ENCODE measurements around the gene SOHLH1.
"Not testable (repeated sequence)": the region's sequence is repeated elsewhere in the genome, so short reads cannot be mapped to it uniquely, and the experiment has no call there.

SOHLH1 gene

DNA sequence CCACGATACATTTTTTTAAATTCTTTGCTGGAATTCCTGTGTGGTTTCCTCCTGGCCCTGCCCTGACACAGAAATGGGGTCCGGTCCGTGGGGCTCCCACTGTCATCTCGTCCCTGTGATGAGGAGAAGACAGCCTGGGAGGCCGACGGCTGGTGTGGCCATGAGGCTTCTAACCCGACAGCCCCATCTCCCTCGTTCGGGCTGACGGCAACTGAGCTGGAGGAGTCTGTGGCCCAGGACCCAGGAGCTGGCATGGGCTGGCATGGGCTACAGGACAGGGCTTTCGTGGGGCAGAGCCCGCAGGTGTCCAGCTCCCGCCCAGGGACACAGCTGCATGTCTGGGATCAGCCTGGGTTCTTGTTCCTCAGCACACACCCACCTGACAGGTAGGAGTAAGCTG is 22.4 kb downstream of the SOHLH1 start:
- no peak for DNase-seq

- no peak for DNase-seq
Observed at GRCh38 chr9:135674977-135675376, 24.3 kb downstream of the SOHLH1 start.

DNA sequence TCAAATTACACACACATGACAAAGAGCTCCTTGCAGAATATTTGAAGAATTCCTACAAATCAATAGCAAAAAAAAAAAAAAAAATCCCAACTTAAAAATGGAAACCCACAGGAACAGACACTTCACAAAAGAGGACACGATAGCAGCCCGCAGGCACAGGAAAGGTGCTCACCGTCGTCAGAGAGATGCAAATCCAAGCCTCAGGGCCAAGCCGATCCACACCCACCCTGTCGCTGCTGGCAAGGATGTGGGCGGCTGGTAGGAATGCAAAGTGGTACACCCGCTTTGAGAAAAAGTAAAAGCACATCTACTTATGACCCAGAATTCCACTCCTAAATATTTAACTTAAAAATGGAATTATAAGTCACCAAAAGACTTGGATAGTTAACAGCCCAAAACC is 25.3 kb downstream of the SOHLH1 start:
- DNase-seq: no peak

DNA sequence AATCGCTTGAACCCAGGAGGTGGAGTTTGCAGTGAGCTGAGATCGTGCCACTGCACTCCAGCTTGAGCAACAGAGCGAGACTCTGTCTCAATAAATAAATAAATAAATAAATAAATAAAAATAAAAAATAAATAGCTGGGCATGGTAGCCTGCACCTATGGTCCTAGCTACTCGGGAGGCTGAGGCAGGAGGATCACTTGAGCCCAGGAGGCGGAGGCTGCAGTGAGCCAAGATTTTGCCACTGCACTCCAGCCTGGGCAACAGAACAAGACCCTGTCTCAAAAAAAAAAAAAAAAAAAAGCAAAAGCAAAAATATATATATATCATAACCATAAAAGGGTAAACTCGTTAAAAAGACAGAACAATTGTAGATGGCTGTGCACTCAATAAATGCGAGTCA is 26.5 kb downstream of the SOHLH1 start:
- not testable (repeated sequence) for DNase-seq

DNA sequence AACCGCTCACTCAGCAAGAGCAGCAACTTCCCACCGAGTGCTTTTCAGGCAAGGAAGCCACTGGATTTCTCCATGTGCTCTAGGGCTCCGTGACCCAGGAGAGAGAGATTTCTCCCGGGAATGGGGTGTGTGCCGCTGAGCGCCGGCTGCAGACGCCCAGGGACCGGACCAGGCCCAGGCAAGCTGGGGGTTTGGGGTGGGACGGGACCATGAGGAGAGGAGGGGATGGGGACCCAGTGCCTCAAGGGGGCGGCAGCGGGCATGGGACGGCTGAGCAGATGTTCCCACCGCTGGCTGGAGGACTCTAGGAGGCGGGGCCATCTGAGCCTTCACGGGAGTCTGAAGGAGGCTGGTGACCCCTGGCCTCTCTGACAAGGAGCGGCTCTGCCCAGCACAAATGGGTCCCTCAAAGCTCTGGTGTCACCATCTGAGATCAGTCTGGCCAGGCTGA is 27.7 kb downstream of the SOHLH1 start:
- no peak for DNase-seq

DNA sequence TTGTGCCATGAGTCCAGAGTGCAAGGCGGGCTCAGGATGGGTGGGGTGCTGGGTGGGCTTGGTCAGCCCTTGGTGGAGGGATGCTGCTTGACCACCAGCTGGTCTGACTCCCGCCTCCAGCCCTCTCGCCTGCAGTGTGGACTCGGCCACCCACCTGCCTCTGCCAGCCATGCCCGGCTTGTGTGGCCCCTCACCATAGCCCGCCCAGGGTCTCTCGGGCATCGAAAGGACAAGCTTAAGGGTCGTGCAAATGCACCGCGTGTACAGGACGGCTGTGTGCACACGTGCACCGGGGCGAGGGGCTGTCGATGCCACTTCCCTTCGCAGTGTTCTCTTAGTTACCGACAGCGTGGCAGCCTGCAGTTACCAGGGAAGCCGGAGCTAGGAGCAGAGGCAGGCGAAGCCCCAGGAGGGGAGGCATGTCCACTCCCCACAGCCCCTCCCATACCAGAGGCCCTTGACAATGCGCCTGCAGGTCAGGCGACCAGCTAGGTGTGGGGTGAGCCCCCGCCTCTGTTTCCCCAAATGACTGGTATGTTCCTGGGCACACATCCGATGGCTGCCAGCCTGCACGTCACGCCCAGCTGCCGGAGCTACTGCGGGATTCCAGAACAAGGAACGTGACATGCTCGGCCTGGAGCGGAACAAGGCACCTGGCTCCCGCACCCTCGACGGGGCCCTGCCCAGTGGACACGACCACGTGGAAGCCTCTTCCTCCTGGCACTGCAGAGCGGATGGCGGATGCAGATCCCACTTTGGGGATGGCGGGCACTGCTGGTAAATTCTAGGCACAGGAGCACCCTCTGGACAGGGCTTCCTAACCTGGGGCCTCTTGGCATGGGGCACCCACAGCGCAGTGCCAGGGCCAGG is 28.3 kb downstream of the SOHLH1 start:
- DNase-seq: no peak

- DNase-seq: no peak
Observed at GRCh38 chr9:135669616-135670285, 29.5 kb downstream of the SOHLH1 start.

DNA sequence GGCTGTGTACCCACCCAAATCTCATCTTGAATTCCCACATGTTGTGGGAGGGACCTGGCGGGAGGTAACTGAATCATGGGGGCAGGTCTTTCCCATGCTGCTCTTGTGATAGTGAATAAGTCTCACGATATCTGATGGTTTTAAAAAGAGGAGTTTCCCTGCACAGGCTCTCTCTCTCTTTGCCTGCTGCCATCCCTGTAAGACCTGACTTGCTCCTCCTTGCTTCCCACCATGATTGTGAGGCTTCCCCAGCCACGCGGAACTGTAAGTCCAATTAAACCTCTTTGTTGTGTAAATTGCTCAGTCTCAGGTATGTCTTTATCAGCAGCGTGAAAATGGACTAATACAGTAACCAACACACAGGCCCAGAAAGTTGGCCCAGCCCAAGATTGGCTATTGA is 30.3 kb downstream of the SOHLH1 start:
- DNase-seq: not testable (repeated sequence)

GRCh38 chr9:135667463-135668001 is 31.7 kb downstream of the SOHLH1 start:
- DNase-seq: no peak

DNA sequence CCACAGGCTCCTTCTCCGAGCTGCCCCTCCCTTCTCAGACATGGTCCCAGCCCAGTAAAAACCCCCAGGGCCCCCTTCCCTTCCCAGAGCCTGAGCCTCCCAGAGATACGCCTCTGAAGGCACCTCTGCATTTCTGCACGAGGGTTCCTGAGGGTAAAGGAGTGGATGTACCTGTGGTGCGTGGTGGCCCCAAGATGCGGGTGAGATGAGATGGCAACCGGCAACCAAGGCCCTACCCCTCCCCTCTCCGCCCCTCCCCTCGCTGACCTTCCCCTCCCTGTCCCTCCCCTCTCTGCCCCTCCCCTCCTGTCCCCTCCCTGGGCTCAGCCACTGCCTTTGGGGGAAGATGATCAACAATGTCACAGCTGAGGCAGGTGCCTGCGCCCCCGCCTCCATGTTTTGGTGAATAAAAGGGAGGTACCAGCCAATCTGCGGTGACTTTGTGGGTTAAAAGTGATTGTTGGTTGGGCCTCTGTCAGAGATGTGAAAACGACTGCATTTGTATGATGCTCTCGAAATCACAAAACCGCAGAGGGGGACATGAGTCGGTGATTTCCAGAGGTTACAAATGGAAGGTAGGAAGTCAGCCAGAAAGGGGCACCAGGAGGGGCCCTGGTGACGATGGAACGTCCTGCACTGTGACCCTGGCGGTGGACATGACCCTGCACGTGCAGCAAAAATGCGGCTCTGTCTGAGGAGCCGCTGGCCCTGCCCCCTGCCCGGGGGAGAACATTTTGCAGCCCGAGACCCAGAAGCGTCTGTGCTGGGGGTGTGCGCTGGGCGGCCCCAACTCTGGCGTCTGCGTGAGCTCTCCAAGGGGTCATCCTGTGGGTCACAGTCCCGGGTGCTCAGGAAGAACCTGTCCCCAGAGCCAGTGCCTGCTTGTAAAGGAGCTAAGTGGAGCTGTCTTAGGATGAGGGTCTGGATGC is 32.5 kb downstream of the SOHLH1 start:
- DNase-seq: no peak

- DNase-seq: no peak
Observed at GRCh38 chr9:135665795-135666189, 33.5 kb downstream of the SOHLH1 start.

DNA sequence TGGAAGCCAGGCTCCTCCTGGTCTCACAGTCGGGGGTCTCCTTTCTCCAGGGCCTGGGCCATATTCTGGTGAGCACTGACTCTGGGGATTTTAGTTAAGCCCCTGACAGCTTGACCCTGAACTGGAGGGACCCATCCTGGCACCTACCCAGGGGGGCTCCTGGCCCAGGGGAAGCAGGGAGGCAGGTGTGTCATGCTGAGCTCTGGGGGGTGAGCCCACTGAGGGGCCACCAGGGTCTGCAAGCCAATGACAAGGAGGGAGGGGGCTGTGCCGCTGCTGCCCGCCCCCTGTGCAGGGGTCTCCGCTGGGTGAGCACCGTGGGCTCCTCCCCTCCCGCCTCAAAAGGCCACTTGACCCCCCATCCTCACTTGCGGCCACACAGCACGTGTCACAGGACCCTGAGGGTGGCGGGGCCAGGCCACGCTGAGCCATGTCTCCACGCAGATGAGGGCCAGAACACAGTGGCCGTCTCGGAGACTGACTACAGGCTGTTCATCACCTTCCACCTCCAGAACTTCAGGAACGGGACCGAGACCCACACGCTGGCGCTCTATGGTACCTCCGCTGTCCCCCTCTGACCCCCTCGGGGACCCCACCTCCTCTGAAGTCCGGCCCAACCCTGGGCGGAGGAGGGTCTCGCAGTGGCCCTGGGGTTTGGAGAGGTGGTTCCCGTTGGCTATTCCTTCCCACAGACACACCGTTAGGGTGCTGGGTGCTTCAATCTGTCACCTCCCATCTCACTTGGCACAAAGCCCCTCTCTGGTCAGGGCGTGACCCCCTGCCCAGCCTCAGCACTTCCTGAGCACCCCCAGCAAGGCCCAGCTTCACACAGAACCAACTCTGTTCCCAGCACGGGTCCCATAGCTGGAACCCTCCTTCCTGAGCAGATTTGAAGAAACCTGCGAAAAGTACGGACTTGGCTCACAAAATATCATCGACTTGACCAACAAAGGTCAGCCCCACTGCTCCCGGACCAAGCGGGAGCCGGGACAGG is 34.2 kb downstream of the SOHLH1 start:
- no peak for DNase-seq

GRCh38 chr9:135664266-135664665 is 35.0 kb downstream of the SOHLH1 start:
- no peak for DNase-seq

GRCh38 chr9:135663857-135664256 is 35.4 kb downstream of the SOHLH1 start:
- no peak for DNase-seq

DNA sequence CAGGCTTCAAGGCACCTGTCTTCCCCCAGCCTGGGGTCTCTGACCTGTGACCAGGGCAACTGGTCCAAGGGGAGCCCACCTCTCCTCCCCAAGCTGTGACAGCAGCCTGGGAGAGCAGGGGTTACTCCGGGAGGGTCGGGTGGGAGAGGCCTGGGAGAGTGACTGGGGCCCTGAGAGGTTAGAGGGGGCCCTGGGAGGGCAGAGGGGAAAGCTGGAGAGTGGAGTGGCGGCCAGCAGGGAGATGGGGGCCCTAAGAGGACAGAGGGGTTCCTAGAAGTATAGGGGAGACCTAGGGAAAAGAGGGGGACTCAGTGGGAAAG is 35.9 kb downstream of the SOHLH1 start:
- no peak for DNase-seq

DNA sequence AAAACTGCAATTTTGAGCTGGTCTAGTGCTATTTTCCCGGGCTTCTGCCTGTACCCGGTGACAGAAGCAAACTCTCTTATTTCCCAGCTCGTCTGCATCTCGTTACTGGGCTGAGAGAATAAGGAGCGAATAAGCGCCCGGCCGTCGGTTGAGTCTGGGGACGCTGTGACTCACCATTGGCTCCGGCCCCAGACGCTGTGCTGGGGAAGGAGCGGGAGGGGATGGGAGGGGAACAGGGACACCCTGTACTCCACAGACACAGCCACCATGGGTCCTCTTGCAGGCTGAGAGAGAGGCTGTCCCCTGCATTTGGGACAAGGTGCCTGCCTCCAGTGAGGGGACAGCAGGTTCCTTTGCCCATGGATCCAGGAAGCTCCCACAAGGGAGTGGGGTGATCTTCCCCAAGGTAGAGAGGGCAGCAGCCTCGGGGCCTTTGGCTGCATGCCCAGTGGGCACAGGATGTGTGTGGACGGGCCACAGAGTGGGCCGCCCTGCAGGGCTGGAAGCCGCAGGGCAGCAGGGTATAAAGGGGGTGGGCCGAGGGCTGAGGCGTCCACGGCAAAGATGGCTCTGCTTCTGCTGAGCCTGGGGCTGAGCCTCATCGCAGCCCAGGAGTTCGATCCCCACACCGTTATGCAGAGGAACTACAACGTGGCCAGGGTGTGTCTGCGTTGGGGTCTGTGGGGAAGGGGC is 36.4 kb downstream of the SOHLH1 start, which contains the start of gene LCN9:
Gene LCN9, plus strand, starts transcription at position 552 of the 693 bp plus-strand sequence. Its CDS starts 13 bp downstream, at position 565.
- DNase-seq: peak; percentile 67

- peak; percentile 62 for DNase-seq
Observed at GRCh38 chr9:135661816-135662560, 37.3 kb downstream of the SOHLH1 start.

DNA sequence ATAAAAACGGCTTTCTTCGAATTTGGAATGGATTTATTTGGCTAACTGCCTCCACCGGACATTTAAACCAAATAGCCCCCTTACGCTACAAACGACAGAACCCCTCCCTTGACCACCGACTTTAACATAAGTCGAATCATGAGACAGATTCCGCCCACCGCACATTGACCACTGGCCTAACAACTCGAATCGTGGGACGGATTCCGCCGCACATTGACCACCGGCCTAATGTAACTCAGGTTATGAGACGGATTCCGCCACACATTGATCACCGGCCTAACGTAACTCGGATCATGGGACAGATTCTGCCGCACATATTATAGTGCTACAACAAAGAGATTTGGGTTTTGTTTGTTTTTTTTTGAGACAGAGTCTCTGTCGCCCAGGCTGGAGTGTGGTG is 38.9 kb downstream of the SOHLH1 start:
- no peak for DNase-seq

GRCh38 chr9:135659252-135659651 is 40.0 kb downstream of the SOHLH1 start:
- DNase-seq: no peak

GRCh38 chr9:135657416-135657815 is 41.9 kb downstream of the SOHLH1 start:
- DNase-seq: no peak

All from eye (tissue), 1 donor.